ENCODE measurements around the gene SZT2.

GRCh38 chr1:43386676-43387075 lies 3.0 kb upstream of the SZT2 start:
- TF ChIP-seq CTCF (IDR thresholded peaks at IDR 0.05) (no peak), POLR2AphosphoS5 (IDR thresholded peaks at IDR 0.05) (no peak)

Data from breast epithelium (tissue), 3 donors.